ENCODE measurements around the gene ST6GALNAC6. TPM values are rescaled to one million over a fixed set of nuclear protein-coding genes. Genes with fewer than 3 reads are reported as not detected.

ST6GALNAC6 gene
- total RNA-seq, 2 experiments from 2014 or later: 44.5 to 45.1 TPM

- H3K27me3 Mint-ChIP-seq: peaks cover 5% of the 10 kb centered on the region
- no peak overlapping the region for H3K27ac Mint-ChIP-seq
- no peak for DNase-seq
- H3K4me3 Mint-ChIP-seq: peak overlapping the region; percentile 75
- no peaks in the 10 kb centered on the region for H3K9me3 Mint-ChIP-seq
- H3K36me3 Mint-ChIP-seq: no peaks in the 10 kb centered on the region
- peaks cover 19% of the 10 kb centered on the region for H3K4me1 Mint-ChIP-seq
These were observed 27.4 kb upstream of the ST6GALNAC6 start for GRCh38 chr9:127926906-127927200.

- H3K4me1 Mint-ChIP-seq: peaks cover 17% of the 10 kb centered on the region
These were observed 26.8 kb upstream of the ST6GALNAC6 start for GRCh38 chr9:127925959-127926905.

GRCh38 chr9:127924736-127925444 lies 25.5 kb upstream of the ST6GALNAC6 start:
- H3K27me3 Mint-ChIP-seq: peaks cover 5% of the 10 kb centered on the region
- H3K9me3 Mint-ChIP-seq: no peaks in the 10 kb centered on the region
- H3K4me3 Mint-ChIP-seq: no peak overlapping the region
- H3K4me1 Mint-ChIP-seq: peaks cover 13% of the 10 kb centered on the region
- no peak overlapping the region for H3K27ac Mint-ChIP-seq
- no peaks in the 10 kb centered on the region for H3K36me3 Mint-ChIP-seq
- DNase-seq: no peak

More at GRCh38 chr9:127925959-127926905, 26.8 kb upstream of the ST6GALNAC6 start:
- no peaks in the 10 kb centered on the region for H3K36me3 Mint-ChIP-seq
- DNase-seq: no peak
- peak overlapping the region; percentile 37 for H3K4me3 Mint-ChIP-seq
- H3K27me3 Mint-ChIP-seq: peaks cover 5% of the 10 kb centered on the region
- no peaks in the 10 kb centered on the region for H3K9me3 Mint-ChIP-seq
- H3K27ac Mint-ChIP-seq: no peak overlapping the region

GRCh38 chr9:127923771-127924170 lies 24.4 kb upstream of the ST6GALNAC6 start:
- Mint-ChIP-seq H3K4me1 (peaks cover 21% of the 10 kb centered on the region), H3K27ac (no peak overlapping the region), H3K9me3 (no peaks in the 10 kb centered on the region), H3K36me3 (no peaks in the 10 kb centered on the region), H3K4me3 (no peak overlapping the region), H3K27me3 (peaks cover 5% of the 10 kb centered on the region)
- DNase-seq: no peak

- Mint-ChIP-seq H3K27ac (no peak overlapping the region), H3K4me1 (peaks cover 26% of the 10 kb centered on the region), H3K27me3 (peaks cover 5% of the 10 kb centered on the region), H3K9me3 (no peaks in the 10 kb centered on the region), H3K4me3 (no peak overlapping the region), H3K36me3 (no peaks in the 10 kb centered on the region)
- no peak for DNase-seq
These were observed 23.6 kb upstream of the ST6GALNAC6 start for GRCh38 chr9:127923046-127923445.

- peak; percentile 72 for DNase-seq
- peaks cover 35% of the 10 kb centered on the region for H3K4me1 Mint-ChIP-seq
- peaks cover 5% of the 10 kb centered on the region for H3K27me3 Mint-ChIP-seq
- H3K27ac Mint-ChIP-seq: no peak overlapping the region
- H3K36me3 Mint-ChIP-seq: no peaks in the 10 kb centered on the region
- no peaks in the 10 kb centered on the region for H3K9me3 Mint-ChIP-seq
- H3K4me3 Mint-ChIP-seq: peak overlapping the region; percentile 47
These were observed 22.2 kb upstream of the ST6GALNAC6 start for GRCh38 chr9:127921557-127922120.

- Mint-ChIP-seq H3K27ac (no peak overlapping the region), H3K4me3 (no peak overlapping the region), H3K27me3 (peaks cover under 1% of the 10 kb centered on the region), H3K4me1 (peaks cover 35% of the 10 kb centered on the region), H3K36me3 (no peaks in the 10 kb centered on the region), H3K9me3 (no peaks in the 10 kb centered on the region)
- DNase-seq: no peak
These were observed 21.4 kb upstream of the ST6GALNAC6 start for GRCh38 chr9:127920794-127921193.

- H3K27me3 Mint-ChIP-seq: no peaks in the 10 kb centered on the region
- DNase-seq: peak; percentile 54
- no peak overlapping the region for H3K4me3 Mint-ChIP-seq
- H3K36me3 Mint-ChIP-seq: no peaks in the 10 kb centered on the region
- H3K27ac Mint-ChIP-seq: peak overlapping the region; percentile 3
- no peaks in the 10 kb centered on the region for H3K9me3 Mint-ChIP-seq
- H3K4me1 Mint-ChIP-seq: peaks cover 42% of the 10 kb centered on the region
These were observed 19.9 kb upstream of the ST6GALNAC6 start for GRCh38 chr9:127919253-127919815.

- Mint-ChIP-seq H3K9me3 (no peaks in the 10 kb centered on the region), H3K4me1 (peaks cover 47% of the 10 kb centered on the region), H3K27me3 (no peaks in the 10 kb centered on the region), H3K36me3 (peaks cover 6% of the 10 kb centered on the region), H3K27ac (peak overlapping the region; percentile 13), H3K4me3 (no peak overlapping the region)
- no peak for DNase-seq
These were observed 19.0 kb upstream of the ST6GALNAC6 start for GRCh38 chr9:127918183-127919107.

- no peaks in the 10 kb centered on the region for H3K9me3 Mint-ChIP-seq
- peak overlapping the region; percentile 67 for H3K27ac Mint-ChIP-seq
- H3K36me3 Mint-ChIP-seq: peaks cover 11% of the 10 kb centered on the region
- H3K4me3 Mint-ChIP-seq: peak overlapping the region; percentile 81
- H3K27me3 Mint-ChIP-seq: no peaks in the 10 kb centered on the region
- H3K4me1 Mint-ChIP-seq: peaks cover 52% of the 10 kb centered on the region
- DNase-seq: no peak
These were observed 18.2 kb upstream of the ST6GALNAC6 start for GRCh38 chr9:127917603-127918002.

GRCh38 chr9:127916720-127917581 lies 17.5 kb upstream of the ST6GALNAC6 start, which contains the start of gene ST6GALNAC4:
ST6GALNAC4 (minus strand) TSS chr9:127917041; CDS start chr9:127916419, 622 bp downstream.
- peak within 1 kb of the TSS; percentile 96 for H3K27ac Mint-ChIP-seq
- peak within 1 kb of the TSS; percentile 89 for H3K4me3 Mint-ChIP-seq
- peaks cover 15% of the 10 kb centered on the region for H3K36me3 Mint-ChIP-seq
- no peaks in the 10 kb centered on the region for H3K27me3 Mint-ChIP-seq
- no peaks in the 10 kb centered on the region for H3K9me3 Mint-ChIP-seq
- peak; percentile 95 for DNase-seq
- H3K4me1 Mint-ChIP-seq: peaks cover 55% of the 10 kb centered on the region

GRCh38 chr9:127915801-127916719 lies 16.7 kb upstream of the ST6GALNAC6 start:
- peaks cover 20% of the 10 kb centered on the region for H3K36me3 Mint-ChIP-seq
- H3K27ac Mint-ChIP-seq: peak overlapping the region; percentile 96
- H3K4me1 Mint-ChIP-seq: peaks cover 61% of the 10 kb centered on the region
- no peaks in the 10 kb centered on the region for H3K27me3 Mint-ChIP-seq
- no peaks in the 10 kb centered on the region for H3K9me3 Mint-ChIP-seq
- H3K4me3 Mint-ChIP-seq: peak overlapping the region; percentile 89
- DNase-seq: peak; percentile 65
